Testis (tissue), 2 donors: ENCODE measurements around the gene SBSN.

Source experiments
- POLR2A ChIP-seq: fragments of 450-650 bp; IDR thresholded peaks from one replicate; pipeline ENCODE4 v1.6.1; 2017; ENCODE audit warnings: antibody characterized with exemption, mild to moderate bottlenecking, moderate library complexity
- TF ChIP-seq, protein P1 (sequence below), 3 experiments: fragments of 450-650 bp in 2 of 3; fragments of 200-600 bp in 1 of 3; sonication (generic) in 1 of 3; IDR thresholded peaks; one replicate each; pipeline ENCODE4 v1.5.1; 2016 to 2019; ENCODE audit warnings: antibody characterized with exemption in 3 of 3, mild to moderate bottlenecking in 2 of 3, moderate library complexity in 1 of 3

GRCh38 chr19:35556025-35556590, 28.0 kb upstream of the SBSN start:
- no peak for TF ChIP-seq POLR2A
- TF ChIP-seq, protein P1, sequence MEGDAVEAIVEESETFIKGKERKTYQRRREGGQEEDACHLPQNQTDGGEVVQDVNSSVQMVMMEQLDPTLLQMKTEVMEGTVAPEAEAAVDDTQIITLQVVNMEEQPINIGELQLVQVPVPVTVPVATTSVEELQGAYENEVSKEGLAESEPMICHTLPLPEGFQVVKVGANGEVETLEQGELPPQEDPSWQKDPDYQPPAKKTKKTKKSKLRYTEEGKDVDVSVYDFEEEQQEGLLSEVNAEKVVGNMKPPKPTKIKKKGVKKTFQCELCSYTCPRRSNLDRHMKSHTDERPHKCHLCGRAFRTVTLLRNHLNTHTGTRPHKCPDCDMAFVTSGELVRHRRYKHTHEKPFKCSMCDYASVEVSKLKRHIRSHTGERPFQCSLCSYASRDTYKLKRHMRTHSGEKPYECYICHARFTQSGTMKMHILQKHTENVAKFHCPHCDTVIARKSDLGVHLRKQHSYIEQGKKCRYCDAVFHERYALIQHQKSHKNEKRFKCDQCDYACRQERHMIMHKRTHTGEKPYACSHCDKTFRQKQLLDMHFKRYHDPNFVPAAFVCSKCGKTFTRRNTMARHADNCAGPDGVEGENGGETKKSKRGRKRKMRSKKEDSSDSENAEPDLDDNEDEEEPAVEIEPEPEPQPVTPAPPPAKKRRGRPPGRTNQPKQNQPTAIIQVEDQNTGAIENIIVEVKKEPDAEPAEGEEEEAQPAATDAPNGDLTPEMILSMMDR (IDR thresholded peaks at IDR 0.05), result no peak
